Choroid plexus epithelial cell (primary cell): ENCODE measurements around the gene OPCML.

Source experiments
- DNase-seq: peaks from one replicate; pipeline ENCODE4 v3.0.0-alpha.2; 2010; ENCODE audit warnings: low read depth
- H3K4me3 ChIP-seq: 2 replicates; pipeline ENCODE4 v1.5.1; 2011; ENCODE audit warnings: low read depth, mild to moderate bottlenecking, control low read depth, low read length, moderate library complexity
- CTCF ChIP-seq: conservative IDR thresholded peaks from 2 replicates; pipeline ENCODE4 v1.5.1; 2011; ENCODE audit warnings: low read depth, mild to moderate bottlenecking, control low read depth, inconsistent platforms, low read length, moderate library complexity

The OPCML gene

DNA sequence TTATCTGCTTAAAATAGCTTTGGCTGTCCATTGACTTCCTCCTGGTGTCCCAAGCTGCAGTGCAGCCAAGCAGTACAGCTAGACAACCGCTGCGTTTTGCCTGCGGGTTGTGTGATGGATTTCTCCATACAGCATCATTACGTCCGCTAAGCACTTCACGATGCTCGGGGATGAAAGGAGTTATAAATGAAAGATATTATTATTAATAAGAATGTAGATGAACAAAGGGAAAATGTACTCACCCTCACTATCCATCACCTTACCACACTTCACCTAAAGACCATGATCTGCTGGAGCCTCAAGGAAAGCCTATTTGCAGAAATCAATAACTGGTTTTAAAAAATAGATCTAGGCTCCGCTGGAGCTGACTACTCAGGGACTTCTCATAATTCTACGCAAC, 509.1 kb downstream of the OPCML start:
- H3K4me3 ChIP-seq: no peak overlapping the region
- DNase-seq: no peak
- TF ChIP-seq CTCF: no peak

DNA sequence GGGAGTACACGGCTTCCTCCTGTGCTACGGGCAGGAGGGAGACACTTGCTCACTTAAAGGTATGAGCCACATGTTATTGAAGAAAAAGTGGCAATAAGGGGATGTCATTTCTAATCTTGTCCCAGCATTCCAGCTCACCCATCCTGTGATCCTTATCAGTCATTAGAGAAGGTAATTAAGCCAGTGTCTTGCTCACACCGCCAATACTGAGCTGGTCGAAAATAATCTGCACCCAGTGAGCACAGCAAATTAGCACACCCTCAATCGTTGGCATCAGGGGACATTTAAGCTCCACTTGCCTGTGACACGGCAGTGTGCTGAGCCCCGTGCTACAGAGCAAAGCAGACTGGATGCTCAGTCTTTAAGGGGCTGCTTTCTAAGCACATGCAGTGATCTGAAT, 510.7 kb downstream of the OPCML start:
- H3K4me3 ChIP-seq: no peak overlapping the region
- TF ChIP-seq CTCF: no peak
- no peak for DNase-seq

- TF ChIP-seq CTCF: no peak
- no peak for DNase-seq
- H3K4me3 ChIP-seq: no peak overlapping the region
Measured at GRCh38 chr11:133020372-133020714, 512.0 kb downstream of the OPCML start.

GRCh38 chr11:133019545-133020371, 512.5 kb downstream of the OPCML start:
- no peak for DNase-seq
- H3K4me3 ChIP-seq: no peak overlapping the region
- TF ChIP-seq CTCF: no peak

- no peak for TF ChIP-seq CTCF
Measured at GRCh38 chr11:133015457-133015856, 516.8 kb downstream of the OPCML start.

GRCh38 chr11:133014337-133014736, 518.0 kb downstream of the OPCML start:
- no peak for TF ChIP-seq CTCF
- DNase-seq: no peak
- no peak overlapping the region for H3K4me3 ChIP-seq

More at GRCh38 chr11:133015457-133015856, 516.8 kb downstream of the OPCML start:
- DNase-seq: no peak
- H3K4me3 ChIP-seq: no peak overlapping the region

GRCh38 chr11:133012803-133013202, 519.5 kb downstream of the OPCML start:
- DNase-seq: no peak
- H3K4me3 ChIP-seq: no peak overlapping the region
- no peak for TF ChIP-seq CTCF
